ENCODE measurements around the gene ATXN7L1. TPM values are rescaled to one million over a fixed set of nuclear protein-coding genes. Genes with fewer than 3 reads are reported as not detected.

ATXN7L1 gene
- total RNA-seq, 1 experiment from 2014 or later: 24.3 TPM

DNA sequence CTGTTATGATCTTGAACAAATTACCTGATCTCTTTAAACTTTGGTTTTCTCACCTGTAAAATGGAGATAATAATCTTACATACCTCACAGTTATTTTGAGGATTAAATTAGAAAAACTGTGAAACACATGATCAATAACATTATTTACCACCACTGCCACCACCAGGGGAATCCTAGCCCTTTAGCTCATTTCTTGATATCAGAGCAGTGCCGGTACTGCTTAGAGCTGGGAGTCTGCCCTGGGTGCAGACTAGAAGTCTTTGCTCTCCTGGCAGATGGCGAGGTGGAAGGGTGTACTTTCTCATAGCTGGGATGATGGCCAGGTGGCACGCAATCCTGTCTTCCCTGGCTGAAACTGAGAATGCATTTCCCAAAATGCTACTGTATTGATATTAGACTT lies 282.4 kb downstream of the ATXN7L1 start:
- Histone ChIP-seq H2BK20ac (ENCODE audit: low read depth, low read length, poor library complexity, severe bottlenecking) (no peak overlapping the region), H4K91ac (ENCODE audit: insufficient read length, low read depth, low read length) (no peak overlapping the region), H3K27ac (ENCODE audit: insufficient read length, low read depth, low read length) (no peak overlapping the region), H3K27me3 (ENCODE audit: insufficient read depth, low read length) (no peaks in the 10 kb centered on the region), H3K23ac (ENCODE audit: insufficient read length, low read depth, low read length) (no peak overlapping the region), H3K18ac (ENCODE audit: insufficient read length, low read depth, low read length) (no peak overlapping the region), H3K79me1 (ENCODE audit: insufficient read depth, low read depth, low read length, poor library complexity, severe bottlenecking) (no peaks in the 10 kb centered on the region), H3K4ac (ENCODE audit: low read depth, low read length) (no peak overlapping the region), H3K4me1 (ENCODE audit: insufficient read depth, low read length) (peaks cover 6% of the 10 kb centered on the region; the same call in 1 of the 2 replicates), H3K9ac (ENCODE audit: extremely low read depth, insufficient read length, low read length) (no peak overlapping the region), H2BK120ac (ENCODE audit: low read depth, low read length, poor library complexity, severe bottlenecking) (no peak overlapping the region), H3K79me2 (ENCODE audit: insufficient read depth, low read length) (no peaks in the 10 kb centered on the region), H2AFZ (ENCODE audit: low read length) (no peak overlapping the region), H3K14ac (ENCODE audit: insufficient read depth, low read length) (no peak overlapping the region), H4K20me1 (ENCODE audit: control insufficient read depth, insufficient read depth, insufficient read length) (no peaks in the 10 kb centered on the region), H3K9me3 (ENCODE audit: control insufficient read depth, low read depth, low read length) (no peaks in the 10 kb centered on the region), H3K4me2 (ENCODE audit: insufficient read depth, insufficient read length, low read length) (no peak overlapping the region), H3K23me2 (ENCODE audit: insufficient read length, low read depth, low read length, poor library complexity, severe bottlenecking) (no peaks in the 10 kb centered on the region), H4K8ac (replicated peaks; ENCODE audit: insufficient read length, low read depth, low read length) (no peak overlapping the region), H4K5ac (ENCODE audit: insufficient read length, low read depth, low read length) (no peak overlapping the region), H2BK12ac (ENCODE audit: insufficient read length, low read depth, low read length) (no peak overlapping the region), H3T11ph (ENCODE audit: low read length) (no peak overlapping the region), H2BK5ac (ENCODE audit: insufficient read length, low read length) (no peak overlapping the region), H2AK5ac (ENCODE audit: insufficient read length, low read length) (no peak overlapping the region), H2BK15ac (ENCODE audit: low read depth, low read length) (no peak overlapping the region), H3K56ac (ENCODE audit: insufficient read length, low read depth, low read length) (no peak overlapping the region)
- peaks cover 16 to 18% of the 10 kb centered on the region in 2 experiments for H3K4me1 Mint-ChIP-seq
- no peaks in the 10 kb centered on the region for H3K36me3 Mint-ChIP-seq (ENCODE audit: insufficient read depth in 1 of 3, low read depth in 3 of 3)
- H3K27ac Mint-ChIP-seq: peak overlapping the region in 1 of 3 experiments; percentile 29; a peak in 1 of 7 replicates
- peak; percentile 48; the same call in 2 of the 3 replicates for TF ChIP-seq CTCF (conservative IDR thresholded peaks at IDR 0.05)
- H3K9me3 Mint-ChIP-seq: no peaks in the 10 kb centered on the region
- H3K27me3 Mint-ChIP-seq (ENCODE audit: low read depth): no peaks in the 10 kb centered on the region
- no peak overlapping the region for H3K4me3 Mint-ChIP-seq
- DNase-seq: no peak
- WGBS (ENCODE audit: extremely low coverage, insufficient read length, low lambda C conversion rate): no CpG with 5 or more reads among the region's 3 CpGs
